ENCODE results near the gene SECISBP2.

DNA sequence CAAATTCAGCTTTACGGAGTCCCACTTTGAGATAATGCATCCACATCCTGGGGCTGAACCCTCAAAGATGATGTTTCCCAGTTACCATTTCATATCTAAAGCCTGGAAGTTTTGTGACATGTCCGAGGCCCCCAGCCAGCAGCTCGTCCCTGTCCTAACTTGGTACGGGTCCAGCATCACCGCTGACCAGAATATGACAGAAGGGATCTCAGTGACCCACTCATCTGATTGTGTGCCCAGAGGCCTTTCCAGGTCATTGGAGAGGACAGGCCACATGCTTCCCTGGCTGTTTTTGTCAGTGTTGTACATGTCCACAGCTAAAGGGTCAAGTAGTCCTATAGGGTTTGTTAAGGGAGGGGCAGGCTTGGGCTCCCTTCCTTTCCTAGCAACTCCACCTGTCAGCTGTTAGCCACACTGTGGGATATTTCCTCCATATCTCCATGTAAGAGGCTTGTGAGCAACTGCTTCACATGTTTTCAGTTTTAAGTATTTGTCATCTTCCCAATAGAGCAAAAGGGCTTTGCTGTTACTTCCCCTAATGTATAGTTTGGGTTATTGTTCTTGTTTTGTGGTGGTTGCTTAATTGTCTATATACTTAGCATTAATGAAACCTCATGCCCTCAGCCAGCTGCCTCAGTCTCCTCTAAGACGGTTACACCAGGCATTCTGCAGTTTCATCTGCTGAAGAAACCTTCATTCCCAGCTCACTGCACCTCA is 33.4 kb downstream of the SECISBP2 start:
- TF ChIP-seq, protein P1, sequence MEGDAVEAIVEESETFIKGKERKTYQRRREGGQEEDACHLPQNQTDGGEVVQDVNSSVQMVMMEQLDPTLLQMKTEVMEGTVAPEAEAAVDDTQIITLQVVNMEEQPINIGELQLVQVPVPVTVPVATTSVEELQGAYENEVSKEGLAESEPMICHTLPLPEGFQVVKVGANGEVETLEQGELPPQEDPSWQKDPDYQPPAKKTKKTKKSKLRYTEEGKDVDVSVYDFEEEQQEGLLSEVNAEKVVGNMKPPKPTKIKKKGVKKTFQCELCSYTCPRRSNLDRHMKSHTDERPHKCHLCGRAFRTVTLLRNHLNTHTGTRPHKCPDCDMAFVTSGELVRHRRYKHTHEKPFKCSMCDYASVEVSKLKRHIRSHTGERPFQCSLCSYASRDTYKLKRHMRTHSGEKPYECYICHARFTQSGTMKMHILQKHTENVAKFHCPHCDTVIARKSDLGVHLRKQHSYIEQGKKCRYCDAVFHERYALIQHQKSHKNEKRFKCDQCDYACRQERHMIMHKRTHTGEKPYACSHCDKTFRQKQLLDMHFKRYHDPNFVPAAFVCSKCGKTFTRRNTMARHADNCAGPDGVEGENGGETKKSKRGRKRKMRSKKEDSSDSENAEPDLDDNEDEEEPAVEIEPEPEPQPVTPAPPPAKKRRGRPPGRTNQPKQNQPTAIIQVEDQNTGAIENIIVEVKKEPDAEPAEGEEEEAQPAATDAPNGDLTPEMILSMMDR (IDR thresholded peaks at IDR 0.05) = no peak
- no peak for TF ChIP-seq POLR2A (IDR thresholded peaks at IDR 0.05)

All from body of pancreas (tissue), 4 donors.